ENCODE measurements around the gene LTBP1.

LTBP1 gene

DNA sequence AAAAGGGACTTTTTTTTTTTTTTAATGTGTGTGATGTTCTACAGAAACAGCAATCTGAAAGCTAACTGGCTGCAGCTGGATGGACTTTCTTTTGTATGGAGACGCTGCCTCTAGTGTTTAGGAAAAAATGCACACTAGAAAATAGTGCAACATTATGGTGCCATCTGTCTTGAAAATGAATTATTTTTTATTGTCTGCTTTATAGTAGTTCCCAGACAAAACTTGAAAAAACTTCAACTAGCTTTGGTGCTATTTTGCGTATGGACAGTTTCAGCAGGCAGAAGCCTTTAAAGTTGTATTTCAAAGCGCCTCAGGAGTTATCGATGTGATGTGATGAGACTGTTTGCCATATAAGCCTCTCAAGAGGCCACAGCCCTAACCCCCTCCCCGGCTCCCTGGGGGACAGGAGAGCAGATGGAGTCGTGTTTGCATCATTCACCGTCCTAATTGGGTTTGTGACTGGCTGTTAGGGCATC is 86.9 kb downstream of the LTBP1 start:
- ChIA-PET CTCF (interaction anchor here (0.6 to 6.3 kb wide), 39 partner anchors 9 to 661 kb away, joined by 3 to 139 read pairs (median 4); no protein-coding TSS in a partner anchor), POLR2A (no interaction called here)
- H3K4me3 ChIP-seq (ENCODE audit: low read depth, low read length): peak overlapping the region; percentile 52
- TF ChIP-seq, protein P1, sequence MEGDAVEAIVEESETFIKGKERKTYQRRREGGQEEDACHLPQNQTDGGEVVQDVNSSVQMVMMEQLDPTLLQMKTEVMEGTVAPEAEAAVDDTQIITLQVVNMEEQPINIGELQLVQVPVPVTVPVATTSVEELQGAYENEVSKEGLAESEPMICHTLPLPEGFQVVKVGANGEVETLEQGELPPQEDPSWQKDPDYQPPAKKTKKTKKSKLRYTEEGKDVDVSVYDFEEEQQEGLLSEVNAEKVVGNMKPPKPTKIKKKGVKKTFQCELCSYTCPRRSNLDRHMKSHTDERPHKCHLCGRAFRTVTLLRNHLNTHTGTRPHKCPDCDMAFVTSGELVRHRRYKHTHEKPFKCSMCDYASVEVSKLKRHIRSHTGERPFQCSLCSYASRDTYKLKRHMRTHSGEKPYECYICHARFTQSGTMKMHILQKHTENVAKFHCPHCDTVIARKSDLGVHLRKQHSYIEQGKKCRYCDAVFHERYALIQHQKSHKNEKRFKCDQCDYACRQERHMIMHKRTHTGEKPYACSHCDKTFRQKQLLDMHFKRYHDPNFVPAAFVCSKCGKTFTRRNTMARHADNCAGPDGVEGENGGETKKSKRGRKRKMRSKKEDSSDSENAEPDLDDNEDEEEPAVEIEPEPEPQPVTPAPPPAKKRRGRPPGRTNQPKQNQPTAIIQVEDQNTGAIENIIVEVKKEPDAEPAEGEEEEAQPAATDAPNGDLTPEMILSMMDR (IDR thresholded peaks at IDR 0.05; ENCODE audit: insufficient read depth, low read length, missing control alignments): peak; percentile 46
- DNase-seq (ENCODE audit: low read depth, low spot score): no peak

DNA sequence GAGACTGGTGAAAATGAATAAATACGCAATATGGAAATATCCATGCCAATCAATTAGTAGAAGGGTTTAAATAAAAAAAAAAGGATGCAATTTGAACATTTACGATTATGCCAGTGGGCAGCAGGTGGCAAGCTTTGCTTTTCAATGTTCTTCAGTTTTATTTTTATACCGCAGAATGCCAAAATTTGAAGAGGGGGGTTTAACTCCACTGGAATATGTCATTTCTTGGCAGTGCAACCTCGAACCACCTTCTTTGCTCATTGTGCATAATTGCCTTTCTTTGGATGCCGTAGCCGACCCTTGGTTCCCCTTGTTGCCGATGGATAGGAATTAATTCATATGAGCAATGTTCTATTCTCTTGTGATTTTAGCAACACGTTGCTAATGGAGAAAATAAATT is 88.0 kb downstream of the LTBP1 start:
- DNase-seq (ENCODE audit: low read depth, low spot score): no peak
- ChIA-PET POLR2A (no interaction called here), CTCF (interaction anchor here (0.8 to 6.3 kb wide), 30 partner anchors 8 to 548 kb away, joined by 3 to 139 read pairs (median 6); no protein-coding TSS in a partner anchor)
- H3K4me3 ChIP-seq (ENCODE audit: low read depth, low read length): no peak overlapping the region
- TF ChIP-seq, protein P1 (IDR thresholded peaks at IDR 0.05; ENCODE audit: insufficient read depth, low read length, missing control alignments): peak; percentile 39

DNA sequence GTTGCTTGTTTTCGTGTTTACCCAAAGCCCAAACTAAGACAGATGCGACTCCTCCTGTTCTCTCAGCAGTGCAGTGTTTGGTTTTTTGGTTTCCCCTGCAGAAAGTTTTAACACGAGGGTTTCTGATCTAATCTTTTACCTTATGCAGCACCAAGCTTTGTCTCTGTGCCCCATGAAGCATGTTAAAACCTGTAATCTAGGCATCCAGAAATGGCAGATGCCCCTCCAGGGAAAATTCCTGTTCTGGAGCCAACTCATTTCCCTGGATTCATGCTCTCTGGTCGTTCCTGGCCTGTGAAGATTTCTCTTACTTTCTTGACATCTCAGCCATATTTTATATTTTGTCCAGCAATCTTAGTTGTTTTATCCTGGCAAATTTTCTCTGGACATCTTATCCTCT is 91.5 kb downstream of the LTBP1 start:
- ChIA-PET CTCF (no interaction called here), POLR2A (no interaction called here)
- no peak overlapping the region for H3K4me3 ChIP-seq (ENCODE audit: low read depth, low read length)
- TF ChIP-seq, protein P1 (IDR thresholded peaks at IDR 0.05; ENCODE audit: insufficient read depth, low read length, missing control alignments): no peak
- no peak for DNase-seq (ENCODE audit: low read depth, low spot score)

DNA sequence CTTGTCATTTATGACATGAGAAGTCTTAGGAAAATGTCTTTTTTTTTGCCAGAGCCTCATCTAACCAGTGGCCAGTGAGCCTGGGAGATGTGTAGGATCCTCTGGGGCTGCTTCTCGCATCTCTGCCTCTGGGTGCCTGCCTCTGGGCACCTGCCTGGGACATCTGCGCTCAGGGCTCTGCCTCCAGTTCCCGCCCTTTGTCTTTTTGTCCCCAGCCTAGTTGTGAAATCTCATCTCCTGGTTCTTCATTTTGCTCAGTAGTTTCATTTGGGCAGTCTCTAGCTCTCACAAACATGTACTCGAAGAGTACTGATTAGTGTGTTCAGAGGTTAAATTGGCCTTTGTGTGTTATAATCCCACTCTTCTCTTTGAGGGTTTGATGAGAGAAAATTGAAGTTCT is 92.0 kb downstream of the LTBP1 start:
- ChIA-PET POLR2A (no interaction called here), CTCF (interaction anchor here (0.7 to 1.0 kb wide), 2 partner anchors 11 to 232 kb away, joined by 3 read pairs; no protein-coding TSS in a partner anchor)
- TF ChIP-seq, protein P1 (IDR thresholded peaks at IDR 0.05; ENCODE audit: insufficient read depth, low read length, missing control alignments): no peak
- no peak overlapping the region for H3K4me3 ChIP-seq (ENCODE audit: low read depth, low read length)
- DNase-seq (ENCODE audit: low read depth, low spot score): no peak

DNA sequence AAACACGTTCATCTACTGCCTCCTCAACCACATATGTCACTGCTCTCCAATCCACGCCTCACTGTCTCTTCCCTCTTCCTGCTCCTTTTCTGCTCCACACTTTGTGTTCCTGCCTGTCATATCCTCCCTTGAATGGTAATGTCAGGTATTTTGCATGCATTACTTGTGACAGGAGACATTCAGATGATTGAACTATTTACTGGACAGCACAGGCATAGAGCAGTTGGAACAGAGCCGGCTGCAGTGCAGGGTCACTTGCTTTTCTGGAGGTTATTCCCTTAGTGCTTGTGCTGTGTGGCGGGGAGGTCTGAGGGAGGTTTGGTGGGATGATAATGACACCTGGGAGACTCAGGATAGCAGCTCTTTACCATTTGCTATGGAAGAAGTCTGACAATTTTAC is 93.8 kb downstream of the LTBP1 start:
- ChIA-PET CTCF (no interaction called here), POLR2A (no interaction called here)
- DNase-seq (ENCODE audit: low read depth, low spot score): no peak
- no peak overlapping the region for H3K4me3 ChIP-seq (ENCODE audit: low read depth, low read length)
- TF ChIP-seq, protein P1 (IDR thresholded peaks at IDR 0.05; ENCODE audit: insufficient read depth, low read length, missing control alignments): no peak

DNA sequence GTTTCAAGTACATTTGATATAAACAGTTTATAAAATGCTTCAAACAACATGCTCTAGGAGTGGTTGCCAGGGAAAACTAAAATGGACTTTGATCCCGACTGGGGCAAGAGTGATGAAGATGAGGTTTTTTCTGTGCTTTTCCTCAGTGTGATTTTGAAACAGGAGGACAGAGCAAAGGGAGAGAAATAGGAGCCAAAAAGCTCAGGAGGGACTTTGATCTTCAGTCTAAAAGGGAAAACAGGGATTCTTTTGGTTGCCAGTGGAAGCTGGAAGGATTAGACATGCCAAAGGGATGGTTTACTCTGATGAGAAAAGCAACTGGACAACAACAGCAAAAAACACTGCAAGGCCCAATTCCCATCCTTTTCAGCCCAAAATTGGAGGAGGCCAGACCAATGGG is 95.5 kb downstream of the LTBP1 start:
- CTCF ChIA-PET: interaction anchor here (0.7 to 2.8 kb wide), 3 partner anchors 9 to 228 kb away, joined by 4 to 18 read pairs (median 5); no protein-coding TSS in a partner anchor
- TF ChIP-seq, protein P1 (IDR thresholded peaks at IDR 0.05; ENCODE audit: insufficient read depth, low read length, missing control alignments): no peak
- H3K4me3 ChIP-seq (ENCODE audit: low read depth, low read length): no peak overlapping the region
- no peak for DNase-seq (ENCODE audit: low read depth, low spot score)
- POLR2A ChIA-PET: no interaction called here
